Mesenchymal stem cell (in vitro differentiated cells and primary cell): ENCODE results near the gene WDFY2.

Experiments
- DNase-seq: peaks from one replicate; pipeline ENCODE4 v3.0.0-alpha.2; 2013
- H2AFZ ChIP-seq: one replicate; pipeline ENCODE4 v1.6.1; 2013; ENCODE audit warnings: low read depth, mild to moderate bottlenecking, control low read depth, inconsistent platforms, low read length, moderate library complexity
- H2AK5ac ChIP-seq: 2 replicates; pipeline ENCODE4 v1.6.1; 2013; ENCODE audit warnings: low read length, moderate library complexity, mild to moderate bottlenecking, inconsistent platforms; ENCODE audit not compliant: severe bottlenecking
- H2BK120ac ChIP-seq: one replicate; pipeline ENCODE4 v1.6.1; 2013; ENCODE audit warnings: low read depth, mild to moderate bottlenecking, inconsistent platforms, low read length, moderate library complexity
- H2BK12ac ChIP-seq, 2 experiments: one replicate each; pipeline ENCODE4 v1.6.1; 2013; ENCODE audit warnings: inconsistent platforms in 2 of 2, low read length in 2 of 2, mild to moderate bottlenecking in 2 of 2, moderate library complexity in 2 of 2, control low read depth in 1 of 2
- H2BK15ac ChIP-seq: one replicate; pipeline ENCODE4 v1.6.1; 2013; ENCODE audit warnings: mild to moderate bottlenecking, low read depth, inconsistent platforms; ENCODE audit not compliant: poor library complexity, severe bottlenecking
- H2BK5ac ChIP-seq: 2 replicates; pipeline ENCODE4 v1.6.1; 2013; ENCODE audit warnings: low read depth, mild to moderate bottlenecking, low read length, control low read depth, inconsistent platforms; ENCODE audit not compliant: poor library complexity, severe bottlenecking
- H3K14ac ChIP-seq, 2 experiments: one replicate each; pipeline ENCODE4 v1.6.1; 2013; ENCODE audit warnings: inconsistent platforms in 2 of 2, low read length in 2 of 2, control low read depth in 1 of 2, mild to moderate bottlenecking in 1 of 2, moderate library complexity in 1 of 2
- H3K18ac ChIP-seq, 2 experiments: one replicate each; pipeline ENCODE4 v1.6.1; 2013; ENCODE audit warnings: inconsistent platforms in 2 of 2, low read length in 2 of 2, control low read depth in 1 of 2, low read depth in 1 of 2, mild to moderate bottlenecking in 1 of 2
- H3K23ac ChIP-seq, 2 experiments: one replicate each; pipeline ENCODE4 v1.6.1; 2013; ENCODE audit warnings: inconsistent platforms in 2 of 2, low read length in 2 of 2, mild to moderate bottlenecking in 2 of 2, moderate library complexity in 2 of 2, control low read depth in 1 of 2
- H3K27ac ChIP-seq: 2 replicates; pipeline ENCODE4 v1.5.1; 2013; ENCODE audit warnings: mild to moderate bottlenecking, moderate library complexity, low read length, control low read depth, inconsistent platforms; ENCODE audit not compliant: poor library complexity, severe bottlenecking
- H3K27me3 ChIP-seq, 2 experiments: 2 replicates each; pipeline versions ENCODE4 v1.6.1 to v1.7.0; 2013; ENCODE audit warnings: low read length in 2 of 2, mild to moderate bottlenecking in 2 of 2, moderate library complexity in 2 of 2, control low read depth in 1 of 2, inconsistent platforms in 1 of 2; ENCODE audit not compliant: control insufficient read depth in 1 of 2, insufficient read depth in 1 of 2
- H3K36me3 ChIP-seq, 2 experiments: 2 replicates each; pipeline versions ENCODE4 v1.6.1 to v1.7.0; 2013; ENCODE audit warnings: low read length in 2 of 2, control low read depth in 1 of 2, inconsistent platforms in 1 of 2, low read depth in 1 of 2, mild to moderate bottlenecking in 1 of 2; ENCODE audit not compliant: insufficient read depth in 2 of 2, control insufficient read depth in 1 of 2
- H3K4ac ChIP-seq, 2 experiments: one replicate each; pipeline ENCODE4 v1.6.1; 2013; ENCODE audit warnings: inconsistent platforms in 2 of 2, low read length in 2 of 2, mild to moderate bottlenecking in 2 of 2, moderate library complexity in 2 of 2, control low read depth in 1 of 2, low read depth in 1 of 2
- H3K4me1 ChIP-seq: 2 replicates; pipeline ENCODE4 v1.6.1; 2013; ENCODE audit warnings: low read depth, low read length, control low read depth; ENCODE audit not compliant: control insufficient read depth, insufficient read depth
- H3K4me2 ChIP-seq: 2 replicates; pipeline ENCODE4 v1.6.1; 2013; ENCODE audit warnings: low read length, mild to moderate bottlenecking, inconsistent platforms; ENCODE audit not compliant: poor library complexity, severe bottlenecking
- H3K4me3 ChIP-seq, 2 experiments: 2 replicates each; pipeline versions ENCODE4 v1.5.1 to v1.7.0; 2013; ENCODE audit warnings: low read length in 2 of 2, mild to moderate bottlenecking in 2 of 2, control low read depth in 1 of 2, low read depth in 1 of 2; ENCODE audit not compliant: insufficient read depth in 1 of 2
- H3K79me1 ChIP-seq: replicated peaks from 2 replicates; pipeline ENCODE4 v1.6.1; 2013; ENCODE audit warnings: mild to moderate bottlenecking, control low read depth, low read length, inconsistent platforms; ENCODE audit not compliant: poor library complexity, severe bottlenecking
- H3K9ac ChIP-seq: 2 replicates; pipeline ENCODE4 v1.7.0; 2013; ENCODE audit warnings: mild to moderate bottlenecking, low read length, moderate library complexity
- H3K9me3 ChIP-seq: 2 replicates; pipeline ENCODE4 v1.7.0; 2013; ENCODE audit warnings: mild to moderate bottlenecking, low read length; ENCODE audit not compliant: control insufficient read depth
- H4K8ac ChIP-seq: one replicate; pipeline ENCODE4 v1.6.1; 2013; ENCODE audit warnings: inconsistent platforms, mild to moderate bottlenecking, low read length, moderate library complexity
- H4K91ac ChIP-seq: one replicate; pipeline ENCODE4 v1.6.1; 2013; ENCODE audit warnings: mild to moderate bottlenecking, low read length, inconsistent platforms
- WGBS: methylation state at CpG from one replicate; pipeline ENCODE4 v1.1.7; 2013; ENCODE audit warnings: mixed read lengths; 5-methylcytosine and 5-hydroxymethylcytosine counted together

The WDFY2 gene

GRCh38 chr13:51557438-51557837 is 26.8 kb upstream of the WDFY2 start:
- peak overlapping the region; percentile 5 for H2AFZ ChIP-seq
- peaks cover 1% of the 10 kb centered on the region for H3K4me1 ChIP-seq
- no peak overlapping the region for H2BK15ac ChIP-seq
- DNase-seq, result no peak
- no peak overlapping the region for H4K8ac ChIP-seq
- no peak overlapping the region for H3K4me2 ChIP-seq
- H3K23ac ChIP-seq, result no peak overlapping the region
- no peaks in the 10 kb centered on the region for H3K36me3 ChIP-seq
- no peaks in the 10 kb centered on the region for H3K9me3 ChIP-seq
- 97% methylated on average over 1 of the region's 3 CpGs for WGBS
- H4K91ac ChIP-seq, result no peak overlapping the region
- H2BK120ac ChIP-seq, result no peak overlapping the region
- H3K4me3 ChIP-seq, result peak overlapping the region in 1 of 2 experiments; percentile 48
- H3K18ac ChIP-seq, result peak overlapping the region; percentile 46 to 77
- H3K4ac ChIP-seq, result peak overlapping the region in 1 of 2 experiments; percentile 73
- H3K9ac ChIP-seq, result peak overlapping the region; percentile 23
- no peak overlapping the region for H2BK5ac ChIP-seq
- H3K27ac ChIP-seq, result no peak overlapping the region
- peak overlapping the region; percentile 33 for H2AK5ac ChIP-seq
- H3K79me1 ChIP-seq, result no peaks in the 10 kb centered on the region
- peak overlapping the region in 1 of 2 experiments; percentile 77 for H3K14ac ChIP-seq
- H2BK12ac ChIP-seq, result peak overlapping the region in 1 of 2 experiments; percentile 86
- no peaks in the 10 kb centered on the region for H3K27me3 ChIP-seq

DNA sequence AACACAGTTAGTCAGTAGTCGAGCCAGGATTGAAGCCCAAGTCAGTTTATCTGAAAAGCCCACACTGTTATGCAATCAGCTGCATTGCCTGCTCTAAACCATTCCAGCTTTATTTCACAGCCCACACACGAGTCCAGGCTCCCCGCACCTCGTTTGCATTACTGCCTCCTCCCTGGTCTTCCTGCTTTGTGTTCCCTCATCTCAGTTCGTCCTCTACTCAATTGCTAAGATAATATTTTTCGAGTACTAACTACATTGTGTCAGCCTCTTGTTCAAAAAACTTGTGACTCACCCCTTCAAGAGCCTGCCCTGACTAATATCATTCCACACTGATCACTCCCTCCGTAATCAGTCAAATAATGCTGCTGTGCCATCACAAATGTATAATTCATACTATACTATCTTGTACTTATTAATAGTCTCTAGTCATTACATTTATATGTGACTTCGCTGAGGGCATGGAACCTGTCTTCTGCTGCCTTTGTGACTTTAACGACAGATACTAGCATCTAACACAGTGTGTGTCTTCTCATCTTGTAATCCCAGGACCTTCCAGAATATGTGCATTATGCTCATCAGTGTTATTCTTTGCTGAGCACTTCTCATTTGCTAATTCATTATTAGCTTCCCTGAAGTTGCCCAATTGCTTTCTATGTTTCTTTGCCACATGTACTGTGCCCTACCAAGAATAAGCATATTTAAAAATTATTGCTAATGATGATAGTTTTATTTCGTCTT is 26.2 kb upstream of the WDFY2 start:
- H3K4me3 ChIP-seq, result peak overlapping the region in 1 of 2 experiments; percentile 48
- H3K79me1 ChIP-seq, result no peaks in the 10 kb centered on the region
- no peak overlapping the region for H4K8ac ChIP-seq
- no peak overlapping the region for H2AK5ac ChIP-seq
- H2BK12ac ChIP-seq, result no peak overlapping the region
- H3K4me1 ChIP-seq, result peaks cover 1% of the 10 kb centered on the region
- H3K9ac ChIP-seq, result peak overlapping the region; percentile 23
- H3K36me3 ChIP-seq, result no peaks in the 10 kb centered on the region
- H3K4me2 ChIP-seq, result no peak overlapping the region
- H2AFZ ChIP-seq, result no peak overlapping the region
- H2BK5ac ChIP-seq, result no peak overlapping the region
- no peaks in the 10 kb centered on the region for H3K9me3 ChIP-seq
- no peak overlapping the region for H3K14ac ChIP-seq
- H3K4ac ChIP-seq, result no peak overlapping the region
- H4K91ac ChIP-seq, result no peak overlapping the region
- no peaks in the 10 kb centered on the region for H3K27me3 ChIP-seq
- no peak overlapping the region for H2BK15ac ChIP-seq
- peak; percentile 87 for DNase-seq
- 20% methylated on average over 10 of the region's 10 CpGs for WGBS
- H3K27ac ChIP-seq, result no peak overlapping the region
- H3K18ac ChIP-seq, result no peak overlapping the region
- H2BK120ac ChIP-seq, result no peak overlapping the region
- no peak overlapping the region for H3K23ac ChIP-seq

- Histone ChIP-seq H2AFZ (no peak overlapping the region), H3K79me1 (no peaks in the 10 kb centered on the region), H3K4me2 (no peak overlapping the region), H3K14ac (no peak overlapping the region), H2BK15ac (no peak overlapping the region), H3K18ac (no peak overlapping the region), H3K27me3 (no peaks in the 10 kb centered on the region), H3K27ac (no peak overlapping the region), H3K4me3 (no peak overlapping the region), H2BK120ac (no peak overlapping the region), H3K9ac (no peak overlapping the region), H2BK5ac (no peak overlapping the region), H3K4ac (no peak overlapping the region), H3K9me3 (no peaks in the 10 kb centered on the region), H2AK5ac (no peak overlapping the region), H3K36me3 (no peaks in the 10 kb centered on the region), H4K91ac (no peak overlapping the region), H4K8ac (no peak overlapping the region), H3K4me1 (peaks cover 1% of the 10 kb centered on the region), H3K23ac (no peak overlapping the region), H2BK12ac (no peak overlapping the region)
- DNase-seq, result no peak
- 88% methylated on average over 1 of the region's 1 CpG for WGBS
These were observed 24.1 kb upstream of the WDFY2 start for GRCh38 chr13:51559946-51560735.

DNA sequence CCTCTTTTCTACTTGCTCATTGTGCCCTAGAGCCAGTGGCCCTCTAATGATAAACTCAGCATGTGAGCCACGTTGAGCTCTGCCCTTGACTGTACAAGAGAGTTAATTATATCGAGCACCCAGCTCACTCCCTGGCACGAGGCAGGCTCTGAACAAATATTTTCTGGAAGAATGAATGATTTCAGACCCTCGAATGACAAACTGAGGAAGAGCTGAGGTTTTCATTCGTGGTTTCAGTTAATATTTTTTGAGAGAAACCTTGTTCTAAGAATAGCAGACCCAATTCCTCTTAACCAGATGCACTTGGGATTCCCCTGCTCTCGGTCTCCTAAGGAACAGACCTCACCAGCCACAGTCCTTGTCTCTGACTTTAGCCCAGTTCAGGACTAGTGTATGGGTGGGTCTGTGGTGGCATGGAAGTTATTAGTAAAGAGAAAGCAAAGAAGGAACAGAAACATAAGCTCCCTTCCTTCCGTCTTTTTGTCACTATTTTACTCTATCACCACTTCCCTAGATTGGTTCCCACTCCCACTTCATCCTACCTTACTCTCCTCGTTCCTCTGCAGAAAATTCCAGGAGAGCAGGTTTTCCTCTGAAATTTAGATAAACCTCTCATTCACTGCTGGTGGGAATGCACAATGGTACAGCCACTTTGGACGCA is 22.1 kb upstream of the WDFY2 start:
- WGBS, result 91% methylated on average over 7 of the region's 9 CpGs
- Histone ChIP-seq H3K4ac (no peak overlapping the region), H2BK5ac (no peak overlapping the region), H3K27ac (no peak overlapping the region), H2AK5ac (no peak overlapping the region), H3K4me3 (no peak overlapping the region), H4K8ac (no peak overlapping the region), H3K23ac (no peak overlapping the region), H3K9me3 (no peaks in the 10 kb centered on the region), H3K18ac (no peak overlapping the region), H2BK120ac (no peak overlapping the region), H2BK12ac (no peak overlapping the region), H3K14ac (no peak overlapping the region), H3K27me3 (no peaks in the 10 kb centered on the region), H3K79me1 (no peaks in the 10 kb centered on the region), H3K9ac (no peak overlapping the region), H2BK15ac (no peak overlapping the region), H3K4me2 (no peak overlapping the region), H4K91ac (no peak overlapping the region), H2AFZ (no peak overlapping the region), H3K36me3 (no peaks in the 10 kb centered on the region), H3K4me1 (peaks cover 1% of the 10 kb centered on the region)
- DNase-seq, result no peak
